GM12878 (cell line): ENCODE measurements around the gene CCDC83.

Experiments used
- CTCF ChIP-seq, 3 experiments: IDR thresholded peaks in 2 of 3; conservative IDR thresholded peaks in 1 of 3; 2 replicates each; pipeline ENCODE4 v1.5.1; 2011; ENCODE audit warnings: low read depth in 3 of 3, low read length in 3 of 3, mild to moderate bottlenecking in 3 of 3, control low read depth in 2 of 3, moderate library complexity in 2 of 3, inconsistent platforms in 1 of 3, mixed read lengths in 1 of 3; ENCODE audit not compliant: control insufficient read depth in 2 of 3, insufficient read depth in 1 of 3; ENCODE audit errors: extremely low read depth in 1 of 3
- EZH2 ChIP-seq: IDR thresholded peaks from 2 replicates; pipeline ENCODE4 v1.6.1; 2012; ENCODE audit warnings: low read depth, mild to moderate bottlenecking, control low read depth, inconsistent platforms, low read length, borderline replicate concordance; ENCODE audit not compliant: control insufficient read depth
- HCFC1 ChIP-seq: fragments of 150-350 bp; IDR thresholded peaks from 2 replicates; pipeline ENCODE4 v1.6.1; 2014; ENCODE audit warnings: low read length
- MEF2B ChIP-seq: fragments of 450-650 bp; IDR thresholded peaks from 2 replicates; pipeline ENCODE4 v1.6.1; 2018; ENCODE audit warnings: mild to moderate bottlenecking, moderate library complexity; ENCODE audit not compliant: partially characterized antibody, poor library complexity, severe bottlenecking
- PAX5 ChIP-seq: IDR thresholded peaks from 2 replicates; pipeline ENCODE4 v1.6.1; 2011; ENCODE audit warnings: low read depth, low read length, borderline replicate concordance
- POLR2A ChIP-seq: IDR thresholded peaks from 2 replicates; pipeline ENCODE4 v1.6.1; 2011; ENCODE audit warnings: low read depth, mild to moderate bottlenecking, low read length
- POLR2AphosphoS2 ChIP-seq: IDR thresholded peaks from 2 replicates; pipeline ENCODE4 v1.6.1; 2011; ENCODE audit warnings: low read depth, mild to moderate bottlenecking, low read length, improper control_type of control experiment, moderate library complexity
- RCOR1 ChIP-seq: conservative IDR thresholded peaks from 2 replicates; pipeline ENCODE4 v1.6.1; 2012; ENCODE audit warnings: low read depth, low read length, improper control_type of control experiment
- SMC3 ChIP-seq: IDR thresholded peaks from 2 replicates; pipeline ENCODE4 v1.6.1; 2011; ENCODE audit warnings: low read length, improper control_type of control experiment, borderline replicate concordance

GRCh38 chr11:85810521-85810870 is 44.7 kb upstream of the CCDC83 start:
- TF ChIP-seq PAX5, result no peak
- TF ChIP-seq SMC3, result no peak
- no peak for TF ChIP-seq POLR2AphosphoS2
- TF ChIP-seq CTCF (IDR thresholded peaks at IDR 0.05 in 2 of 3, conservative IDR thresholded peaks at IDR 0.05 in 1 of 3; ENCODE audit: control insufficient read depth in 2 of 3, extremely low read depth in 1 of 3, insufficient read depth in 1 of 3, low read depth in 3 of 3, low read length in 3 of 3), result no peak
- TF ChIP-seq HCFC1, result no peak
- no peak for TF ChIP-seq EZH2
- TF ChIP-seq RCOR1, result no peak
- TF ChIP-seq POLR2A, result no peak
- no peak for TF ChIP-seq MEF2B
